ENCODE results near the gene RPS6KB2. TPM values are rescaled to one million over a fixed set of nuclear protein-coding genes. Genes with fewer than 3 reads are reported as not detected.

The RPS6KB2 gene
- polyA plus RNA-seq, 1 donor from 2014 or later, result 92.8 TPM

DNA sequence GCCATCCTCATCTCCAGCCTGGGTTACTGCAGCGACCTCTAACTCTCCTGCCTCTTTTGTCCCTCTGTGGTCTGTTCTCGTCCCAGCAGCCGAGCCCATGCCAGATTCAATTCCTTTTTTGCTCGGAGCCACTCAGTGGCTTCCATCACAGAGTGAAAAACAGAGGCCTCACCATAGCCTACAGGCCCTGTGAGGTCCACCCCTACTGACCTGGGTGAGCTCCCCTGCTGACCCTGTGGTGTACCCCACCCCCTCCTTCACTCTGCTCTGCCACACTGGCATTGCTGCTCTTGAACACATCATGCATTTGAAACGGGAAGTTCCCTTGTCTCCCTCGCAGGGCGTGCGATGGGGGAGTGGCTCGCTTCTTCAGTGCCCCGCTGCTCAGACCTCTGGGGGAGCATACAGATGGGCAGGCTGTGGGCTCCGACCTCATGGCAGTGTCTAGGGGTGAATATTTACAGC, 56.6 kb downstream of the RPS6KB2 start:
- Histone ChIP-seq H3K4me3 (ENCODE audit: low read length) (no peak overlapping the region), H3K9ac (ENCODE audit: low read length) (no peak overlapping the region), H4K20me1 (ENCODE audit: insufficient read depth) (no peaks in the 10 kb centered on the region), H3K36me3 (ENCODE audit: insufficient read depth, low read length) (no peaks in the 10 kb centered on the region), H2AFZ (ENCODE audit: low read depth, low read length) (no peak overlapping the region), H3K4me2 (ENCODE audit: low read length) (no peak overlapping the region), H3K9me3 (ENCODE audit: low read length) (no peaks in the 10 kb centered on the region), H3K9me2 (ENCODE audit: insufficient read depth, low read length) (no peaks in the 10 kb centered on the region), H3K27me3 (ENCODE audit: insufficient read depth, low read depth, low read length) (no peaks in the 10 kb centered on the region), H3K79me2 (replicated peaks; ENCODE audit: insufficient read depth, low read length) (peaks cover 4% of the 10 kb centered on the region), H3K27ac (ENCODE audit: low read length) (no peak overlapping the region), H3F3A (ENCODE audit: insufficient read depth, low read length, poor library complexity, severe bottlenecking) (no peaks in the 10 kb centered on the region)
- TF ChIP-seq EP300 (conservative IDR thresholded peaks at IDR 0.05; ENCODE audit: poor library complexity, severe bottlenecking), result no peak
- no peak for TF ChIP-seq SMC3 (conservative IDR thresholded peaks at IDR 0.05; ENCODE audit: poor library complexity)
- no peak for TF ChIP-seq RAD21 (conservative IDR thresholded peaks at IDR 0.05)
- TF ChIP-seq MXI1 (conservative IDR thresholded peaks at IDR 0.05; ENCODE audit: poor library complexity, severe bottlenecking), result no peak
- TF ChIP-seq TAF1 (IDR thresholded peaks at IDR 0.05; ENCODE audit: low read depth), result no peak
- TF ChIP-seq, protein P1, sequence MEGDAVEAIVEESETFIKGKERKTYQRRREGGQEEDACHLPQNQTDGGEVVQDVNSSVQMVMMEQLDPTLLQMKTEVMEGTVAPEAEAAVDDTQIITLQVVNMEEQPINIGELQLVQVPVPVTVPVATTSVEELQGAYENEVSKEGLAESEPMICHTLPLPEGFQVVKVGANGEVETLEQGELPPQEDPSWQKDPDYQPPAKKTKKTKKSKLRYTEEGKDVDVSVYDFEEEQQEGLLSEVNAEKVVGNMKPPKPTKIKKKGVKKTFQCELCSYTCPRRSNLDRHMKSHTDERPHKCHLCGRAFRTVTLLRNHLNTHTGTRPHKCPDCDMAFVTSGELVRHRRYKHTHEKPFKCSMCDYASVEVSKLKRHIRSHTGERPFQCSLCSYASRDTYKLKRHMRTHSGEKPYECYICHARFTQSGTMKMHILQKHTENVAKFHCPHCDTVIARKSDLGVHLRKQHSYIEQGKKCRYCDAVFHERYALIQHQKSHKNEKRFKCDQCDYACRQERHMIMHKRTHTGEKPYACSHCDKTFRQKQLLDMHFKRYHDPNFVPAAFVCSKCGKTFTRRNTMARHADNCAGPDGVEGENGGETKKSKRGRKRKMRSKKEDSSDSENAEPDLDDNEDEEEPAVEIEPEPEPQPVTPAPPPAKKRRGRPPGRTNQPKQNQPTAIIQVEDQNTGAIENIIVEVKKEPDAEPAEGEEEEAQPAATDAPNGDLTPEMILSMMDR (IDR thresholded peaks at IDR 0.05; ENCODE audit: poor library complexity, severe bottlenecking), result no peak
- TF ChIP-seq EZH2 (IDR thresholded peaks at IDR 0.05; ENCODE audit: borderline replicate concordance, insufficient read depth, low read length, poor library complexity, severe bottlenecking), result no peak
- no peak for TF ChIP-seq POLR2AphosphoS5 (IDR thresholded peaks at IDR 0.05)
- TF ChIP-seq, protein P2, sequence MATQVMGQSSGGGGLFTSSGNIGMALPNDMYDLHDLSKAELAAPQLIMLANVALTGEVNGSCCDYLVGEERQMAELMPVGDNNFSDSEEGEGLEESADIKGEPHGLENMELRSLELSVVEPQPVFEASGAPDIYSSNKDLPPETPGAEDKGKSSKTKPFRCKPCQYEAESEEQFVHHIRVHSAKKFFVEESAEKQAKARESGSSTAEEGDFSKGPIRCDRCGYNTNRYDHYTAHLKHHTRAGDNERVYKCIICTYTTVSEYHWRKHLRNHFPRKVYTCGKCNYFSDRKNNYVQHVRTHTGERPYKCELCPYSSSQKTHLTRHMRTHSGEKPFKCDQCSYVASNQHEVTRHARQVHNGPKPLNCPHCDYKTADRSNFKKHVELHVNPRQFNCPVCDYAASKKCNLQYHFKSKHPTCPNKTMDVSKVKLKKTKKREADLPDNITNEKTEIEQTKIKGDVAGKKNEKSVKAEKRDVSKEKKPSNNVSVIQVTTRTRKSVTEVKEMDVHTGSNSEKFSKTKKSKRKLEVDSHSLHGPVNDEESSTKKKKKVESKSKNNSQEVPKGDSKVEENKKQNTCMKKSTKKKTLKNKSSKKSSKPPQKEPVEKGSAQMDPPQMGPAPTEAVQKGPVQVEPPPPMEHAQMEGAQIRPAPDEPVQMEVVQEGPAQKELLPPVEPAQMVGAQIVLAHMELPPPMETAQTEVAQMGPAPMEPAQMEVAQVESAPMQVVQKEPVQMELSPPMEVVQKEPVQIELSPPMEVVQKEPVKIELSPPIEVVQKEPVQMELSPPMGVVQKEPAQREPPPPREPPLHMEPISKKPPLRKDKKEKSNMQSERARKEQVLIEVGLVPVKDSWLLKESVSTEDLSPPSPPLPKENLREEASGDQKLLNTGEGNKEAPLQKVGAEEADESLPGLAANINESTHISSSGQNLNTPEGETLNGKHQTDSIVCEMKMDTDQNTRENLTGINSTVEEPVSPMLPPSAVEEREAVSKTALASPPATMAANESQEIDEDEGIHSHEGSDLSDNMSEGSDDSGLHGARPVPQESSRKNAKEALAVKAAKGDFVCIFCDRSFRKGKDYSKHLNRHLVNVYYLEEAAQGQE (IDR thresholded peaks at IDR 0.05; ENCODE audit: borderline replicate concordance), result no peak

Small RNA genes lying within 50 kb of the gene (small RNA-seq; reads per million reads assigned to genes)
- gene RNU6-1238P, result 0 to 0.08 (median 0) reads per million in 3 experiments

Other genes with a start within 250 kb of the RPS6KB2 start
- 47.3 and 59.1 TPM in 2 replicates for gene GRK2, start 162.0 kb upstream of the RPS6KB2 start, polyA plus RNA-seq
- 93.5 and 111 TPM in 2 replicates for gene ANKRD13D, start 139.2 kb upstream of the RPS6KB2 start, polyA plus RNA-seq
- 0.89 and 1.4 TPM in 2 replicates for gene SSH3, start 125.0 kb upstream of the RPS6KB2 start, polyA plus RNA-seq
- 6.0 and 6.8 TPM in 2 replicates for gene POLD4, start 74.9 kb upstream of the RPS6KB2 start, polyA plus RNA-seq
- gene CLCF1, start 54.9 kb upstream of the RPS6KB2 start, polyA plus RNA-seq, result 0.34 TPM in 1 of 2 replicates, not detected in the other
- gene RAD9A, start 36.5 kb upstream of the RPS6KB2 start, polyA plus RNA-seq, result 59.6 and 76.2 TPM in 2 replicates
- 102 and 106 TPM in 2 replicates for gene PPP1CA, start 26.6 kb upstream of the RPS6KB2 start, polyA plus RNA-seq
- not detected in 2 replicates for gene TBC1D10C, start 24.4 kb upstream of the RPS6KB2 start, polyA plus RNA-seq
- gene CARNS1, start 12.8 kb upstream of the RPS6KB2 start, polyA plus RNA-seq, result not detected in 2 replicates
- gene PTPRCAP, start 9.2 kb downstream of the RPS6KB2 start, polyA plus RNA-seq, result 1.7 and 3.4 TPM in 2 replicates
- 56.7 and 72.3 TPM in 2 replicates for gene CORO1B, start 15.0 kb downstream of the RPS6KB2 start, polyA plus RNA-seq
- not detected in 2 replicates for gene GPR152, start 24.2 kb downstream of the RPS6KB2 start, polyA plus RNA-seq
- gene CABP4, start 26.9 kb downstream of the RPS6KB2 start, polyA plus RNA-seq, result not detected in 2 replicates
- gene TMEM134, start 40.8 kb downstream of the RPS6KB2 start, polyA plus RNA-seq, result 50.3 and 61.9 TPM in 2 replicates
- gene AIP, start 54.5 kb downstream of the RPS6KB2 start, polyA plus RNA-seq, result 83.9 and 121 TPM in 2 replicates
- gene PITPNM1, start 76.9 kb downstream of the RPS6KB2 start, polyA plus RNA-seq, result 25.8 and 37.2 TPM in 2 replicates
- 18.1 and 22.4 TPM in 2 replicates for gene CDK2AP2, start 79.7 kb downstream of the RPS6KB2 start, polyA plus RNA-seq
- gene CABP2, start 95.0 kb downstream of the RPS6KB2 start, polyA plus RNA-seq, result not detected in 2 replicates
- gene GSTP1, start 155.3 kb downstream of the RPS6KB2 start, polyA plus RNA-seq, result 94.6 and 114 TPM in 2 replicates
- 393 and 421 TPM in 2 replicates for gene NDUFV1, start 178.4 kb downstream of the RPS6KB2 start, polyA plus RNA-seq
- 2.9 TPM in 1 of 2 replicates, not detected in the other for gene NUDT8, start 201.4 kb downstream of the RPS6KB2 start, polyA plus RNA-seq
- gene TBX10, start 211.3 kb downstream of the RPS6KB2 start, polyA plus RNA-seq, result not detected in 2 replicates
- gene ACY3, start 222.2 kb downstream of the RPS6KB2 start, polyA plus RNA-seq, result not detected in 2 replicates
- gene ALDH3B2, start 246.1 kb downstream of the RPS6KB2 start, polyA plus RNA-seq, result not detected in 2 replicates